Embryonic facial prominence (tissue), 1 donor: ENCODE results near the gene OOSP3.

Source experiments
- DNase-seq: peaks from one replicate; pipeline ENCODE4 v3.0.0-alpha.2; 2016; ENCODE audit errors: extremely low spot score

Gene OOSP3

GRCh38 chr11:59943997-59944714, 65.6 kb downstream of the OOSP3 start:
- DNase-seq = no peak

- DNase-seq = no peak
Measured at GRCh38 chr11:59944720-59945119, 66.1 kb downstream of the OOSP3 start.
